ENCODE measurements around the gene RNU6-1. TPM values are rescaled to one million over a fixed set of nuclear protein-coding genes. Genes with fewer than 3 reads are reported as not detected.

The RNU6-1 gene
- total RNA-seq, 1 donor from 2014 or later, result not detected

GRCh38 chr15:67820992-67821783 is 18.7 kb downstream of the RNU6-1 start:
- DNase-seq, result no peak

DNA sequence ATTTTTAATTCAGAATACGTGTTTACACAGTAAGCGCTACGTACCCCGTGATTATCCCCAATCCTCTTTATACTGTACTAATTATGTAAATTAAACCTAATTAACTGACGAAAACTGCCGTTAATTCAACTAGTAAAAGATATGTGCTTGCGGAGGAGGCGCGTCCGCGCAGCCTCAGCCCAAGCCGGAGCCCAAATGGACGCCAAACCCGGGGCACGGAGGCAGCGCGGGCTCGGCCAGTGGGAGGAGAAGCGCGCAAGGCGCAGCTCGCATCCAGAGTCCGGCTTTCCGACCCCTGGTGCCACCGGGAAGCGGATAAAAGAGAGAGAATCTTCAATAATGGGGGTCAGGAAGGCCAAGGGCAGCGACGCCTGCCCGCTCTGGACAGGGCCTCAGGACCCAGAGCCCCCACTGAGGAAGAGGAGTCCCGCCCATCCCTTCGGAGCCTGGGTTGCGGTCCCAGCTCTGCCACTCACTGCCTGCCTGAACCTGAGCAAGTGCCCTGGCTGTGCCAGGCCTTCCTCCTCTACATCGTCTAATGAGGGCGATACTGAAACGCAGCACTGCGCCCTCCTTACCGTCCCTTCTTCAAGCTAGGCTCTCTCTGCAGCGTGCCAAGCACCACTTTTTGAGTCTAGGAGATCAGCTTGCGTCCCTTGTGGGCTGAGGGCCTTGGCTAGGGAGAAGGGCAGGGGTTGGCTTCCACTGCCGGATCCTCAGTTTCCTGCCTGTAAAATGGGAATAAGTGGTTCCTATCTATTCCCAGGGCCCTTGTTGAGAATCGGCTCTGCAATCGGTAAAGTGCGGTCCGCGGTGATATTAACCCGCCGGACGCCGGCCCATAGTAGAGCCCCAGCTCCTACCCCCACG is 19.5 kb downstream of the RNU6-1 start:
- DNase-seq, result no peak

DNA sequence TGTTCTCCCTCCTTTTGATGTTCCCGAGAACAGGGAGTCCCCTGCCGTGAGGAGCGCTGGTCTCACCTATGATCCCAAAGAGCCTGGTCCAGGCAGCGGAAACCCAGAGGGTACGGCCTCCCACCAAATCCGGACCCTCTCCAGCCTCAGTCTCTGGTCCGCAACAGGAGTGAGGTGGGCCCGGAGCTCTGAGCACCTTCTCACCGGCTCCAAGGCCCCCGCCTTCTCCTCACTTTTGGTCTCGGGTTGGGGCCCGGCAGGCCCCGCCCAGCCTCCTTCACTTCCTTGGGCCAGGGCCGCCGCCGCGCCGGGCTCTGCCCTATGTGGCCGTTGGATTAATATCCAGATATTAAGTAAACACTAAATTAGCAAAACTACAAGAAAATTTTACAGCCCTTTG is 20.2 kb downstream of the RNU6-1 start:
- DNase-seq, result no peak

DNA sequence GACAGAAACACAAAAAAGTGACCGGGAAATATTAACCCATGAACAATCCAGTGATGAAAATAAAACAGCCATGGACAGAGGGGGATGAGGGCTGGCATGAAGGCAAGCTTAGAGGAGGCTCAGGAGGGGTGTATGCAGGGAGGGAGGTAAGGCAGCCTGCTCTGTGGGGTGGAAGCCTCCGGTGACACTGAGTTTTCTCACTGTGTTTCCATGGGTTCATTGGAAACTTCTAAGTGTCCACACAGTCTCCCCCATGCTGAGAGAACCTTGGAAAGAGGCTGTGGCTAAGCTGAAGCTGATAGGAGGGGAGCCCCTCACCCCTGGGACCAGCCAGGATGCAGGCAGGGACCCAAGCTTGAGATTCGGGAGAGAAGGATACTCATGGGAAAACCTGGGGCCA is 21.4 kb downstream of the RNU6-1 start:
- no peak for DNase-seq

DNA sequence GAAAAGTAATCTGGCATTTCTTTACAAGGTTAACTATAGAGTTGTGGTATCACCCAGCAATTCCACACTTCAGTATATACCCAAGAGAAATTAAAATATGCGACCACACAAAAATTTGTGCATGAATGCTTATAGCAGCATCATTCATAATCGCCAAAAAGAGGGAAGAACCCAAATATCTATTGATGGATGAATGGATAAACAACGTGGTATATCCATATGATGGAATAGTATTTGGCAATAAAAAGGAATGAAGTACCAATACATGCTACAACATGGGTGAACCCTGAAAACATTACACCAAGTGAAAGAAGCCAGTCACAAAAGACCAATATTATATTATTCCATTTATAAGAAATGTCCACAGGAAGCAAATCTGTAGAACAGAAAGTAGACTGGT is 23.2 kb downstream of the RNU6-1 start:
- DNase-seq, result no peak

- no peak for DNase-seq
Observed at GRCh38 chr15:67815036-67815592, 24.7 kb downstream of the RNU6-1 start.

GRCh38 chr15:67813104-67813634 is 26.7 kb downstream of the RNU6-1 start:
- no peak for DNase-seq

- no peak for DNase-seq
Observed at GRCh38 chr15:67812241-67812644, 27.6 kb downstream of the RNU6-1 start.

GRCh38 chr15:67809866-67810265 is 30.0 kb downstream of the RNU6-1 start:
- no peak for DNase-seq

GRCh38 chr15:67809441-67809840 is 30.4 kb downstream of the RNU6-1 start:
- DNase-seq, result no peak

DNA sequence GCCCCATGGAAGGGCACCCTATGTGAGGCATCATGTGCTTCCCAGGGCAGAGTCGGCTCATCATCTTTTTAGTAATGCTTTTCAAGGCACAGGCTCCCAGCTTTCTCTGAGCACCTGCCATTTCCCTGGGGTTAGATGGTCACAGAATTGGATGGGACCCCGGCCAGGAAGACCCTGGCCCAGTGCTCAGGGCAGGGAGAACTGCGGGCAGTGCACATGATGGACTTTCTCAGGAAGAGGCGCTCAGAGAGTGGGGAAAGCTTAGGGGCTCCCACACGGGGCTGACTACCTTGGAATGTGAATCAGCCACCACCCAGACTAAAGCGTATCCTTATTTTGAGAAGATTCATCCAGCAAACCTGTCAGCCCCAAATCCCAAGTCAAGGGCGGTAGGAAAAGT is 31.0 kb downstream of the RNU6-1 start:
- DNase-seq, result no peak

GRCh38 chr15:67807836-67808235 is 32.0 kb downstream of the RNU6-1 start:
- DNase-seq, result no peak

DNA sequence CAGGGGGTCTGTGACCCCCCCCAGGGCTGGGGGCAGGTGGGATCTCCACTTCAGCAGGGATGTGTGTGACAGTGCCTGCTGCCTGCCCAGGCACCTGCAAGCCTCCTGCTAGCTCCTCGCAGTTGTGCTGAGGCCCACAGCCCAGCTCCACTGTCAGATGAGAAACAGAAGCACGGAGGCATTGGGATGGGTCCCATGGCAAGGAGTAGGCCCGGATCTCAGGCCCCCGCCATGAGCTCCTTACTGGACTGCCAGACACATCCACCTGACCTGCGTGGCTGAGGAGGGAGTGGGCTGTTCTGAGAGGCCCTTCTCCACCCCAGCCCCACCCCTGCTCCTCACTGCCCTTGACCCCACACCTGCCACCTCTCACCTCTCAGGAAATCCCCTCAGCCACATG is 32.7 kb downstream of the RNU6-1 start:
- DNase-seq, result no peak

DNA sequence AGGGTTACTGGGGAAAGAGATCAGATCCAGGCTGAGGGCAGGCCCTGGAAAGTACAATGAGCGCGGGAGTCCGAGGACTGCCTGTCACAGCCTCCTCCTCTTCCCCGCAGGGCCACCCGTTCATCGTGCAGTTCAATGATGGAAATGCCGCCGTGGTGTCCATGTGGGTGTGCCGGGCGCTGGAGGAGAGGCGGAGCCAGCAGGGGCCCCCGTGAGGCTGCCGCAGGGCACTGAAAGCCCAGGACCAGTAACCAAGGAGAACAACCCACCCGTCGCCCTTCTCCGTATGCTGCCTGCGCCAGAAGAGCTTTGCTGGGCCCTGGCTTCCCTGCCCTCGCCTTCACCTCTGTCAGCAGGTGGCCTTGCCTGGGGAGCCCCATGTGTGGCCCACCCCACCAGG is 33.3 kb downstream of the RNU6-1 start:
- no peak for DNase-seq

GRCh38 chr15:67805666-67806516 is 34.0 kb downstream of the RNU6-1 start:
- DNase-seq, result no peak

GRCh38 chr15:67805008-67805665 is 34.7 kb downstream of the RNU6-1 start:
- DNase-seq, result no peak

- DNase-seq, result no peak
Observed at GRCh38 chr15:67803996-67804843, 35.6 kb downstream of the RNU6-1 start.

GRCh38 chr15:67803299-67803698 is 36.5 kb downstream of the RNU6-1 start:
- DNase-seq, result no peak

DNA sequence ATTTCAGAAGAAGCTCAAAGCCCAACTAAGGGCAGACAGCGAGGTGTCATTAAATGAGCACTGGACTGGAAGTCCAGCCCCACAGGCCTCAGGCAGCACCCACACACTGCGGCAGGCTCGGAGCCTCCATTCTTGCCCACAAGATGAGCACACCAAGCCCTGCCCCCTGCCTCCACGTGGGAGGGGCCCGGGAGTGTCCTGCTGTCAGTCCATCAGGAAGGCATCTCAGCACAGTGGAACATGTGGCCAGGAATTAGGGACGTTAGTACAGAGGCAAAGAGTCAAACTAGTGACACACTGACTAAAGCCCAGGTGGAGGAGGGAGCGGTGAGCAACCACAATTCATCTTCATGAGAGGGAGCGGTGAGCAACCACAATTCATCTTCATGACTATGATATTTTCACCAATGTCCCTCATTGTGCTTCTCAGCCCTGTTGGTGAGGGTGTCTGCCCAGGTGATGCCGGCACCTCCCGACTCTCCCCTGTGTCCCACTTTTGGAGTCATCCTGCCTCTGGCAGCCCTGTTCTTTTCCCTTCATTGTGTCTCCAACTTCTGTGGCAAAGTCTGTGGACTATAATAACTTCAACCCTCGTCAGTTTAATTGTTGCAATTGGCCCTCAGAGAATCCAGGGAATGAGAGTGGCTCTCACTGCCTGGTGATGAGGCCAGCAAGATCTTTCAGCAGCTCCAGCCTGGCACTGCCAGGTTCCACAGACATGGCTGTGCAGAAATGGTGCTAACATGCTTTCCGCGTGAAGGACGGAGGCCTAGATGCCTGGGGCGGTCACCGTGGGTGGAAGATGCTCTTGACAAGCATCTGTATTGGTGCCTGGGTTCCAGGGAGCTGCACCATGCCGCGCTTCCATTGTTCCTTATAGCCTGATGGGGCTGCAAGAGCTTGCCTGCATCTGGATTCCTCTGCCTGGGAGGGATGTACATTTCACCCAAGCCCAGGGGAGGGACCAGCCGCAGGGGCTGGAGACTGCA is 37.6 kb downstream of the RNU6-1 start:
- no peak for DNase-seq

Measured in occipital lobe (tissue), 2 donors.